Heart left ventricle (tissue), 16 donors: ENCODE measurements around the gene COQ5. TPM values are rescaled to one million over a fixed set of nuclear protein-coding genes. Genes with fewer than 3 reads are reported as not detected.
A peak's percentile ranks its signal among the peaks of the same experiment; 100 is the strongest.

ENCODE experiments used
- ATAC-seq, 4 donors: fragments of 200-7000 bp; cut with Tn5 transposase; one replicate each; pipeline ENCODE4 v1.9.1; 2020 to 2022; ENCODE audit warnings: moderate library complexity in 4 of 4, mild to moderate bottlenecking in 3 of 4, moderate number of reproducible peaks in 1 of 4
- DNase-seq, 5 donors: peaks; one replicate each; pipeline ENCODE4 v3.0.0-alpha.2; 2020
- H3K27ac ChIP-seq, 12 donors: fragments of 200-600 bp; sonication (generic) in 4 of 12; one replicate each; pipeline versions ENCODE4 v1.5.0 to v1.8.0; 2016 to 2022; ENCODE audit warnings: mild to moderate bottlenecking in 2 of 12
- H3K27me3 ChIP-seq, 9 donors: fragments of 200-600 bp; sonication (generic) in 2 of 9; one replicate each; pipeline versions ENCODE4 v1.5.1 to v1.8.0; 2016 to 2022; ENCODE audit warnings: mild to moderate bottlenecking in 3 of 9
- H3K36me3 ChIP-seq, 9 donors: fragments of 200-600 bp; sonication (generic) in 2 of 9; one replicate each; pipeline versions ENCODE4 v1.5.0 to v1.8.0; 2018 to 2022; ENCODE audit warnings: mild to moderate bottlenecking in 2 of 9
- H3K4me1 ChIP-seq, 12 donors: fragments of 200-600 bp; sonication (generic) in 4 of 12; one replicate each; pipeline versions ENCODE4 v1.5.0 to v1.8.0; 2016 to 2022; ENCODE audit warnings: mild to moderate bottlenecking in 3 of 12
- H3K4me3 ChIP-seq, 12 donors: fragments of 200-600 bp; sonication (generic) in 4 of 12; one replicate each; pipeline versions ENCODE4 v1.5.0 to v1.8.0; 2017 to 2022; ENCODE audit warnings: mild to moderate bottlenecking in 9 of 12, moderate library complexity in 4 of 12
- H3K9me3 ChIP-seq, 12 donors: fragments of 200-600 bp; sonication (generic) in 4 of 12; one replicate each; pipeline versions ENCODE4 v1.5.0 to v1.8.0; 2016 to 2022; ENCODE audit warnings: mild to moderate bottlenecking in 1 of 12
- POLR2A ChIP-seq, 2 donors: fragments of 450-650 bp; IDR thresholded peaks; one replicate each; pipeline ENCODE4 v1.6.1; 2017; ENCODE audit warnings: antibody characterized with exemption in 2 of 2, mild to moderate bottlenecking in 2 of 2, moderate library complexity in 2 of 2
- whole genome bisulfite sequencing, 4 donors: extraction: QIAGEN DNeasy Blood & Tissue Kit in 2 of 4; methylation state at CpG; one replicate each; pipeline versions ENCODE4 v1.1.5 to v1.1.7; 2013 to 2018; 5-methylcytosine and 5-hydroxymethylcytosine counted together
- intact Hi-C, 10 donors: fragments of 100-400 bp; cut with DNase I; formaldehyde crosslinking; loops; one replicate each; pipeline versions ENCODE4 v1.11.1 to v1.14.2; 2022
- polyA plus RNA-seq, 2 donors: library from polyadenylated mRNA; stranded (reverse); fragments of 200-250 nt; gene quantifications; one replicate each; pipeline ENCODE4 v1.2.3, GENCODE V29; 2013
- total RNA-seq, 9 donors: library from RNA; depleted of rRNA in 2 of 9; stranded (reverse); fragments of >200 nt in 2 of 9; fragmentation: NEBNext Ultra II Directional in 3 of 9; extraction: Animal tissue kit (Norgen Biotek cat#: 25700) in 3 of 9; gene quantifications; one replicate each; pipeline versions ENCODE4 v1.1.0 to v1.2.4, GENCODE V29; 2016 to 2023
- TF ChIP-seq, protein P1 (sequence below), 12 donors: fragments of 200-600 bp; sonication (generic) in 4 of 12; IDR thresholded peaks; one replicate each; pipeline versions ENCODE4 v1.5.0 to v1.8.0; 2018 to 2022; ENCODE audit warnings: antibody characterized with exemption in 12 of 12, mild to moderate bottlenecking in 5 of 12
- donor health status: ischemic (EF 13 %, LVEDD 7.1; RV severe dilation, severe dysfunction).
- donor health status: healthy with polysubstance abuse.
- donor health status: DM: no; HTN: yes; CAD: no.
- donor health status: DM: no; HTN: no; CAD: no.
- donor health status: ischemic (EF 25% LVEDD 6.9; RV normal size, moderate dysfunction).
- donor health status: ischemic (EF 25% LVEDD 5.7; RV mildly dilated, moderate dysfunction).
- donor health status: healthy.
- donor health status: DM: yes; HTN: yes; CAD: no.
- donor health status: ischemic (EF 35%, LVEDD 5.7; RV mildly dilated, moderate dysfunction).
- donor health status: nonischemic (EF 11% LVEDD 7.7; RV severe dilation, severe dysfunction).
- donor health status: DM: yes; HTN: yes; CAD: no.
- donor health status: PGD.
- donor health status: ischemic (EF 29% LVEDD 5.4; RV normal size, mild dysfunction).
- donor health status: nonischemic (EF 23%, LVEDD 6.1; RV moderate dilation, normal function).

The COQ5 gene
- total and polyA plus RNA-seq, 11 donors: 27.9 to 48.9 (median 36.7) TPM

- intact Hi-C loops: no loop called here
- no peaks in the 10 kb centered on the region for H3K27me3 ChIP-seq
- H3K27ac ChIP-seq: no peak overlapping the region
- 88 to 93% (median 92%) methylated on average over 7 of the region's 7 CpGs for WGBS, 4 donors
- H3K4me1 ChIP-seq: peaks cover 0 to 6% (median 0%) of the 10 kb centered on the region in 12 donors
- TF ChIP-seq, protein P1, sequence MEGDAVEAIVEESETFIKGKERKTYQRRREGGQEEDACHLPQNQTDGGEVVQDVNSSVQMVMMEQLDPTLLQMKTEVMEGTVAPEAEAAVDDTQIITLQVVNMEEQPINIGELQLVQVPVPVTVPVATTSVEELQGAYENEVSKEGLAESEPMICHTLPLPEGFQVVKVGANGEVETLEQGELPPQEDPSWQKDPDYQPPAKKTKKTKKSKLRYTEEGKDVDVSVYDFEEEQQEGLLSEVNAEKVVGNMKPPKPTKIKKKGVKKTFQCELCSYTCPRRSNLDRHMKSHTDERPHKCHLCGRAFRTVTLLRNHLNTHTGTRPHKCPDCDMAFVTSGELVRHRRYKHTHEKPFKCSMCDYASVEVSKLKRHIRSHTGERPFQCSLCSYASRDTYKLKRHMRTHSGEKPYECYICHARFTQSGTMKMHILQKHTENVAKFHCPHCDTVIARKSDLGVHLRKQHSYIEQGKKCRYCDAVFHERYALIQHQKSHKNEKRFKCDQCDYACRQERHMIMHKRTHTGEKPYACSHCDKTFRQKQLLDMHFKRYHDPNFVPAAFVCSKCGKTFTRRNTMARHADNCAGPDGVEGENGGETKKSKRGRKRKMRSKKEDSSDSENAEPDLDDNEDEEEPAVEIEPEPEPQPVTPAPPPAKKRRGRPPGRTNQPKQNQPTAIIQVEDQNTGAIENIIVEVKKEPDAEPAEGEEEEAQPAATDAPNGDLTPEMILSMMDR (IDR thresholded peaks at IDR 0.05): no peak
- no peak for TF ChIP-seq POLR2A (IDR thresholded peaks at IDR 0.05)
- no peak for DNase-seq
- no peak for ATAC-seq
- H3K36me3 ChIP-seq: peaks cover 0 to 10% (median 2%) of the 10 kb centered on the region in 9 donors
- no peaks in the 10 kb centered on the region for H3K9me3 ChIP-seq
- H3K4me3 ChIP-seq: no peak overlapping the region
Observed at GRCh38 chr12:120485961-120486881, 42.7 kb downstream of the COQ5 start.

GRCh38 chr12:120483621-120484020, 45.3 kb downstream of the COQ5 start:
- no peak overlapping the region for H3K4me3 ChIP-seq
- ATAC-seq (no peak), DNase-seq (no peak)
- H3K27ac ChIP-seq: no peak overlapping the region
- TF ChIP-seq, protein P1 (IDR thresholded peaks at IDR 0.05): no peak
- no peak for TF ChIP-seq POLR2A (IDR thresholded peaks at IDR 0.05)
- intact Hi-C loops: no loop called here
- H3K4me1 ChIP-seq: peaks cover 0 to 6% (median 0%) of the 10 kb centered on the region in 12 donors
- H3K36me3 ChIP-seq: peaks cover 0 to 7% (median 0%) of the 10 kb centered on the region in 9 donors
- no peaks in the 10 kb centered on the region for H3K27me3 ChIP-seq
- H3K9me3 ChIP-seq: no peaks in the 10 kb centered on the region
- 92 to 100% (median 98%) methylated on average over 1 of the region's 1 CpG for WGBS, 4 donors

GRCh38 chr12:120481022-120481767, 47.8 kb downstream of the COQ5 start:
- intact Hi-C loops: no loop called here
- ATAC-seq (no peak), DNase-seq (no peak)
- Histone ChIP-seq H3K4me1 (no peaks in the 10 kb centered on the region), H3K27ac (peak overlapping the region in 1 of 12 donors; percentile 38), H3K27me3 (no peaks in the 10 kb centered on the region), H3K9me3 (no peaks in the 10 kb centered on the region), H3K36me3 (peaks cover 0 to 7% (median 0%) of the 10 kb centered on the region in 9 donors), H3K4me3 (no peak overlapping the region)
- TF ChIP-seq POLR2A (IDR thresholded peaks at IDR 0.05): no peak
- TF ChIP-seq, protein P1 (IDR thresholded peaks at IDR 0.05): no peak
- WGBS, 4 donors: 92 to 96% (median 95%) methylated on average over 9 of the region's 9 CpGs

DNA sequence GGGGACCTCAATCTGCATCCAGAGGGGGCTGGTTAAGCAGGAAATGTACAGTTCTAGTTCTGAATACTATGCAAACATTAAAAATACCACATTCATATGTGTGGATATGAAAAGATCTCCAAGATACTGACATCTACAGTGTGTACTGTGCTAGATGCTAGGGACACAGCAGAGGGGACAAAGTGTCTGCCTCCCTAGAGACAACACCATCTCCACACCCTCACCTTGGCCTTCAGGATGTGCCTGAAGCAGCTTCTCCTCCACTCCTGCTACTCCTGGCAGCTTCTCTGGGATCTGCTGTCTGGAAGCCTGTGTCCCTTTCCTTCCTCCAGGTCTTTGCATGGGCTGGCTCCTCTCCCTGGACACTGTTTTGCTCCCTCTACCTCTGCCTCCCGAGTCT, 48.7 kb downstream of the COQ5 start:
- Histone ChIP-seq H3K27me3 (no peaks in the 10 kb centered on the region), H3K4me1 (no peaks in the 10 kb centered on the region), H3K4me3 (no peak overlapping the region), H3K9me3 (no peaks in the 10 kb centered on the region), H3K27ac (peak overlapping the region in 1 of 12 donors; percentile 38), H3K36me3 (peaks cover 0 to 7% (median 0%) of the 10 kb centered on the region in 9 donors)
- no peak for DNase-seq
- TF ChIP-seq, protein P1 (IDR thresholded peaks at IDR 0.05): no peak
- TF ChIP-seq POLR2A (IDR thresholded peaks at IDR 0.05): no peak
- intact Hi-C loops: no loop called here
- ATAC-seq: no peak
- WGBS, 4 donors: 69 to 81% (median 74%) methylated on average over 1 of the region's 1 CpG
